ENCODE data around the gene CTNNA3.

CTNNA3 gene

DNA sequence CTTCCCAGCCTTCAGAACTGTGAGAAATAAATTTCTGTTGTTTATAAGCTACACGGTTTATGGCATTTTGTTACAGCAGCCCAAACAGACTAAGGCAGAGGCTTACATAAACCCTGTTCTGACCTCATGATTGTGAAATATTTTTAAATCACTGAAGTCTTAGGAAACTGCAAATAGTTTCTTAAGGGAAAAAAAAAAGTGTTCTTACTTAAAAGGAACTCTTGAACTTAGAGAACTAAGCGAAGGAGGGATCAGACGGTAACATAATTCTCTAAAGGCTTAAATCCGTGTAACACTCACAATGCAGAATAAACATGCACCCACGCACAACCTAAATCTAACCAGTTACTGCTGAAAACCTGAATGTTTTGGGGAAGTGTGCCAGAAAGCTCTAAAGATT, 1519.2 kb downstream of the CTNNA3 start:
- DNase-seq, result no peak

DNA sequence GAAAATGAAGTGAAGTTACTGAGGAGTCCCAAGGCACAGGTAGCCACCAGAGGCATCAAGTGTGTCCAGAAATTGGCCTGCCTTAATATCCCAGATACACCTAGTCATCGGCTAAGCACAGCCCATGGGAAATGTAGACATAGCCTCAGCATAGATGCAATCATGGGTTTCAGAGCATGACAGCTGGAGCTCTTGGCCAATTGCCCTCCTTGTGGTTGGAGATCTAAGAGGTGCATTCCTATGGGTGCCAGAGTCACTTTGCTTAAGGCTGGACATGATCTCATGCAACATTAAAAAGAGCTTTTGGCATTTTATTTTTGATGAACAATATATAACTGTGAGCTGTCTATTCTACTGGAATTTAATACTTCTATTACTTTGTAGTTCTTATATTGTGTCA, 1528.2 kb downstream of the CTNNA3 start:
- no peak for DNase-seq

DNA sequence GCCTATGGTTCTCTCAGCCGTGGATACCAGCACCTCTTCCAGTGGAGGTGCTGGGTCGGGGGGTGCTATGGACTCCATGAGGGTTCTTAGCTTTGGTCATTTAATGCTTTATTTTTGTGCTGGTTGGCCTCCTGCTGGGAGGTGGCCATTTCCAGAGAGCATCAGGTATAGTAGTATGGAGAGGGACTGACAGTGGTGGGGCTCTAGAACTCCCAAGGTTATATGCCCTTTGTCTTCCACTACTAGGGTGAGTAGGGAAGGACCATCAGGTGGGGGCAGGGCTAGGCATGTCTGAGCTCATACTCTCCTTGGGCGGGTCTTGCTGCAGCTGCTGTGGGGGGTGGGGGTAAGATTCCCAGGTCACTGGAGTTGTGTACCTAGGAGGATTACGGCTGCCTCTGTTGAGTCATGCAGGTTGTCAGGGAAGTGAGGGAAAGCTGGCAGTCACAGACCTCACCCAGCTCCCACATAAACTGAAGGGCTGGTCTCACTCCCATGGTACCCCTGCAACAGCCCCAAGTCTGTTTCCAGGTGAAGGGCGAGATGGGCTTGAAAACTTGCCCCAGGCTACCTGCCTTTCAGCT, 1533.3 kb downstream of the CTNNA3 start:
- DNase-seq, result no peak

DNA sequence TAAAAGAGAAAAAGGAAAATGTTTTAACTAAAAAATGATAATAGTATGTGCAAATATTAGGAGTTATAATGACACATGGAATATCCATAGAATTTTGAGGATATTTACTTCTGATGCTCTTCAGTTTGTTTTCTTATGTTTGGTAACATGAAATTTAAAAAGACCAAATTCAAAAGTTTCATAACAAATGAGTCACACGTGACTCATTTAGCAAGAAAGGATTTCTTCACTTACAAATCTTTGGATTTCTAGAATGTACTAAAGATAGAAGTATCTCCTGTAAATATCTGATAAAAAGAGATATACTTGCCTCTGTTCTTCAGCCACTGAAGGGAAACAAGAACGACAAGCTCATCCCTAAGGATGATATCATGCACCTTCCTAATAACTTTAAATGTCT, 1544.6 kb downstream of the CTNNA3 start:
- DNase-seq, result no peak

DNA sequence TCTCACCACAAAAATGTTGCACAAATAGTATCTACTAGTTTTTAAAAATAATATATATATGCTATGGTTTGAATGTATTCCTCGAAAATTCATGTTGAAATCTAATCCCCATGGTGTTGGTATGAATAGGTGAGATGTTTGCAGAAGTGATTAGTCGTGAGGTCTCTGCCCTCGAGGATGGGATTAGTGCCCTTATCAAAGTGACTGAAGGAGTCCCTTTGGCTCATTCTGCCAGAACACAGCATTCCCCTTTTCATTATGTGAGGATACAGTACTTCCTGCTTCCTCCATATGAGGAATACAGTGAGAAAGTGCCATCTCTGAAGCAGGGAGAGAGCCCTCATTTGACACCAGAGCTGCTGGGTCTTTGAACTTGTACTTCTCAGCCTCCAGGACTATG, 1547.7 kb downstream of the CTNNA3 start:
- no peak for DNase-seq

DNA sequence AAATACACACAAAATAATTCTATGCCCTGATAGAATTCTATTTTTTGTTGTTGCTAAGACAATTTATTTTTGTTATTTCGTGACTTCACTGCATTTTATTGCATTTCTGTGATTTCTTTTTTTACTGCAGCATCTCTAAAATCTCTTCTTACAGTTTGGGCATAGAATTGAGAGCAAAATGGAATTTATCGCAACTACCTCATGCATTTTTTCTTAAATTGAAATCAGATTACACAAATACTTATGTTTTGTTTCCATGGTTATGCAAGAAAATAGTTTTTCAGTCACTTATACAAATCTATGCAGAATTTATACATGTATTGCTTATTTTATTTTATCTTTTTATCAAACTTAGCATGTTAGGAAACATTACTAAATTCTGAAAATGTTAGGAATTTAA, 1552.0 kb downstream of the CTNNA3 start:
- DNase-seq, result no peak

DNA sequence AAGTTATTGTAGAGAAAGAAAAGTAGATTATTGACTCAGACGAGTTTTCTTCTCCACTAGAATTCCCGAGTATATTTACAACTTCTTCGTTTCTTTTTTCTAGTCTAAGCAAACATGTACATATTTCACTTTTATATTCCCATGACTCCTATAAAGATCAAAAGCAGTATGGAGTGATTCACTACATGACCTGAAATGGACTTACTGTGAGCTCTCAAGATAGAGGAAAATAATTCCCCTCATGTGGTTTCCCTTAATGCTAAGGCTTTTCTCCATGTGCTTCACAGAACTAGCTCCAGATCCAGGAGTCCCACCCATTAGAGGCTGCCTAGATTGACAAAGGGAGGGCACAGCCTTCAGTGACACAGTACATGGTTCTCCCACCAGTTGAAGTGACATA, 1593.2 kb downstream of the CTNNA3 start:
- DNase-seq, result no peak

DNA sequence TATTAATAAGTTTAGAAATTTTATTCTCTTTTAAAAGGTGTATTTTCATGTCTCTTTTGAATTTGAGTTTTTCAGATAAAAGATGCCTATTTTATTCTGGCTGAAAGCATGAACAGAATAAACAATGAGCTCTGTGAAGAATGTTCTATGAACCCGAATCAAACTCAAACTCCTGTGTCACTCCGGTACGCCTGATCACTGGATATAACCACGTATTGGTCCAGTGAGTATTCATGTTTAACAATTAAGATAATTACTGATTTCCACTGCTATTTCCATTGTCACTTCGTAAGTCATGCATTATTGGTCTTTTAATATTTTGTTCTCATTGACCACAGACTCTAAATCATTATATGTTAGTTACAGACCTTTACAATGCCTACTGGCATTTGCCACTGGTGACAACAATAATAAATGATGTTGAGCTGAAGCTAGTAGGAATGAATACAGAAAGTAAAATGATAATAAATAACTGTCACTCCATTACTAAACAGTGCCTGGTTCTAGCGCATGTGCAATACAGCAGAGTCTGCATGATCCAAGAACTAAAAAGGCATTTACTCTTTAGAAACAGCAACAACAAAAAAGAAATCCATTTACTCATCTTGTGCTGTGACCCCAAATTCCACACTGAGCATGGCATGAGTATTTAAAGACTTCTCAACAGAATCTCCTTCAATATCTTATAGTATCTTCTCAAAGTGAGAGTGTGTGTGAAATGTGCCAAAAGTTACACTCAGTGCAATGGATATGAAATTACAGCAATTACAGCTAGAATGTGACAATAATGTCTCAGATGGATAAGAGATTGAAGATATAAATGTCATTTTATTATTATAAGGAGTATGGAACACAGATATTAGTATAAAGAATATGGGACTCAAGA, 1597.2 kb downstream of the CTNNA3 start:
- DNase-seq, result no peak

DNA sequence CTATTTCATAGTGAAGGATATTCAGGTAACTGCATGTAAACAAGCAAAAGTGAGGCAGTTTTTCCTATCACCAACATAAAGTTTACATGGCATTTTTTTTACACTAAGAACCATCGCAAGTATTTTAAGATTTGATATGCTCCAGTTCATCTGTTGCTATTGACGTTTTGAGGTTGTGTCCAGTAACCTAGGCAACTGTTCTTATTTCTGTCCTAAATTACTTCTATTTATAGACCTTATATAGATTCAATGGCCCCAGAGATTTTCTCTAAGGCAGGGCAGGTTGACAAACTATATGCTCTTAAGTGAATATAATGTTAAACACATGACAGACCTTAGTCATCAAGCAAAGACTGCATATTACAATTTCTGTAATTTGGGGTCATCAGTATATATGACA, 1600.4 kb downstream of the CTNNA3 start:
- DNase-seq, result no peak

DNA sequence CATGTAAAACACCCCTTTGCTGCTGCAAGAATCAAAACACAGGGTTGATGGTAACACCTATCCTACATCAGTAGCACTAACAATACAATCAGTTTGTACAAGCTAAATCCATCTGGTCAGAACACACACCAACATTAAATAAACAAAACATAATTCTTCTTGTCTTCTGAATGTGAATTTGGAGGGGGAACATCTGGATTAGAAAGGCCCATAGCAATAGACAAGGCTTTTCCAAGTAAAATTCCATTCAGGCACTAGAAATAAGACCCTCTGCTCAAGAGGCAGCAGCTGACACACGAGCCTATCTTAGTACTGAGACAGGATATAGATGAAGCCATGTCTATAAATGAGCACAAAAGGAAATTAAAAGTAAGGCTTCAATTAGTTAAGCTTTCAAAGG, 1610.1 kb downstream of the CTNNA3 start:
- DNase-seq, result no peak

DNA sequence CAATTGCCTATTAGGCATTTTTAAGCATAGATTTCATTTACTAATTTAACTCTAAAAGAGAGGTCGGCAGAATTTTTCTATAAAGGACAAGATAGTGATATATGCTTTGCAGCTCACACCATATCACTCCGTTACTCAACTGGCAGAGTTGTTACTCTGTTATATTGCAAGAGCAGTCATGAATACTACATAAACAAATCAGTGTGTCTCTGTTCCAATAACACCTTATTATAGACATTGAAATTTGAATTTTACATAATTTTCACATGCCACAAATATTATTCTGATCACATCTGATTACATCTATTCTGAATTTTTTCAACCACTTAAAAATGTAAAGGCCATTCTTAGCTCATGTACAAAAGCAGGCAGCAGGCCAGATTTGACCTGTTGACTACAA, 1624.1 kb downstream of the CTNNA3 start:
- DNase-seq, result no peak

DNA sequence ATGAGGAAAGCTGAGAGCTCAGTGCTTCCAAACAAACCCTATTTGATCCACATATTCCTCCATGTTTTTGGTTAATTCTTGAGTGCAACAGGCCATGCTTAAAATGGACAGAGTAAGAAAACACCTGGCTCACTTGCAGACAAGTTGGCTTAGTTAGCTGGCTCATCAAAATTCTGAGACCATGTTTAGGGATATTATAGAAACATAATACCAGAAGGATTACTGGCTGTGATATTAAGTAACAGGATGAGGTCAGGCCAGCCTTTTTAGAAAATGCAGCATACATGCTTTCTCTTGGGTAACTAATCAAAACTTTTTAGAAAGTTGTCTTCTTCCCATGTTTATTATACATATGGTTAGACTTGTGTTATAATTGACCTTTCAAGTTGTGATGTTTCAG, 1637.4 kb downstream of the CTNNA3 start:
- no peak for DNase-seq

DNA sequence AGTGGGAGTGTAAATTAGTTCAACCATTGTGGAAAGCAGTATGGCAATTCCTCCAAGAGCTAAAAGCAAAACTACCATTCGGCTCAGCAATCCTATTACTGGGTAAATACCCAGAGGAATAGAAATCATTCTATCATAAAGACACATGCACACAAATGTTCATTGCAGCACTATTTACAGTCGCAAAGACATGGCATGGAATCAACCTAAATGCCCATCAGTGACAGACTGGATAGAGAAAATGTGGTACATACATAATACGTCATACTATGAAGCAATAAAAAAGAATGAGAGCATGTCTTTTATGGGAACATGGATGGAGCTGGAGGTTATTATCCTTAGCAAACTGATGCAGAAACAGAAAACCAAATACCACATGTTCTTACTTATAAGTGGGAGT, 1646.7 kb downstream of the CTNNA3 start:
- DNase-seq, result no peak

DNA sequence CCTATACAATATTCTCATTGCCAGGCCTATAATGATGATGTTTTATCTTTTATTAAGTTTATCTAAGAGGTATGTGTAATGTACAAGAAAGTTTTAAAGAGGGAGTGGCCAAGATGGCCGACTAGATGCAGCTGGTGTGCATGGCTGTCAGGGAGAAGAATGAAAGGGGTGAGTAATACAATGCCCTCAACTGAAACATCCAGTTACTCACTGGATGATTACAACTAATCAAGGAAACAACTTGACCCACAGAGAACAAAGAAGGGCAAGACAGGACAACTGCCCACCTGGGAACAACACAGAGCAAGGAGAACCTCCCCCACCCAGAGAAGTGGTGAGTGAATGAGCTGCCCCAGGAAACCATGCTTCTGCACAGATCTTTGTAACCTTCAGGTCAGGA, 1650.1 kb downstream of the CTNNA3 start:
- no peak for DNase-seq

DNA sequence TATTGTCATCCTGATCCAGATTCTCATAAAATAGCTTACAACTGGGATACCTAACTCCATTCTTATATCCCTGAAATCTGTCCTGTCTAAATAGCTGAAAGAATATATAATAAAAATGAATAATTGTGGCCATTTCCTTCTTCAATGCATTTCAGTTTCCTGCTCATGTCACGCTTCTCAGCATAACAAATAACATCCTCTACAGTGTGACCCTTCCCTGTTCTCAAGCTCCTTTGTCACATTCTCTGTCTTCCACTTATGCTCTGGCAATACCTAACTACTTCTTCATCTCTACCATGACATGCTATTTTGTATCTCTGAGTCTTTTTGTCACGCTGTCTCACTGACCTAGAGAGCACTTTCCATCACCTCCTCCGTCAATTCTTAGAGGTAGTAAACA, 1654.2 kb downstream of the CTNNA3 start:
- DNase-seq, result no peak

DNA sequence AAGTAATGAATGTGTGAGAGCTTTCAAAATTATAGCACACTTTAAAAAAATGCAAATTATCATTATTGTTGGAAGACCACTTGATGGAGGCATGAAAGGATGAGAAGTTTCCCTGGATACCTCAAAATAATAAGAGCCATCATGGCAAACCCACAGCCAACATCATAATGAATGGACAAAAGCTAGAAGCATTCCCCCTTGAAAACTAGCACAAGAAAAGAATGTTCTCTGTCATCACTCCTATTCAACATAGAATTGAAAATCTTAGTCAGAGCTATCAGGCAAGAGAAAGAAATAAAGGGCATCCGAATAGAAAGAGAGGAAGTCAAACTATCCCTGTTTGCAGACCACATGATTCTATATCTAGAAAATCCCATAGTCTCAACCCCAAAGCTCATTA, 1657.4 kb downstream of the CTNNA3 start:
- DNase-seq, result no peak

DNA sequence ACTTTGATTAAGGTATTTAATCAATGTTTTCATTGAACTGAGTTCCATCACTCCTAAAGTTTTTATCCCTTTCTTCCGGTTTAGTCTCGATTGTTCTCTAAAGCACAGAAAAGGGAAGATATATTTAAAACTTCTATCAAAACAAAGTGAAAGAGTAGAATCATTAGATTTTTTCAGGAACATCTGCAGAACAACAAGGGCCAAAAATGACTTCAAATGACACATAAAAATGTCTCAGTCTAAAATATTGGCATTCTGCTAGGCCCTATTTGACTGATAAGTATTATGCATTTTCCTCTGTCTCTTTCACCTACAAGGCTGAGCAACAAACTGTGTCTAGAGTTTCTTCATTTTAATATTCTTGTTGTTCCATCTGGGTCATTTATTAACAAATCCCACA, 1669.7 kb downstream of the CTNNA3 start:
- DNase-seq, result no peak

DNA sequence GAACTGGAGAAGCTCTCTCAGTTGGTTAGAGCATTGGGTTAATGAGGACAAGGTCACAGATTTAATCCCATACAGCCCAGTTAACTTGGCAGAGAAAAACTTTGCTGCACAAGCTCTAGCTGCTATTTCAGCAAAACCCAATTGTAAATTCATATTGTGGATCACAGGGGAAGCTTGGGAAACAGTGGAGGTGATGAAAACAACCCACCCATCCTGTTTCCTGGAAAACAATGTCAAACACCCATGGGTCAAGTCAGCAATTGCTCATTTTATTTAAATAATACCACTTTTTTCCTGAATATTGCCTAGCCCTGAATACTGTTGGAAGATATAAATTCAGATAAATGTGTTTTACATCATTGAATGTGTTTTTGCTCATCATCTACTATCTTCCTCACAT, 1670.8 kb downstream of the CTNNA3 start:
- no peak for DNase-seq

DNA sequence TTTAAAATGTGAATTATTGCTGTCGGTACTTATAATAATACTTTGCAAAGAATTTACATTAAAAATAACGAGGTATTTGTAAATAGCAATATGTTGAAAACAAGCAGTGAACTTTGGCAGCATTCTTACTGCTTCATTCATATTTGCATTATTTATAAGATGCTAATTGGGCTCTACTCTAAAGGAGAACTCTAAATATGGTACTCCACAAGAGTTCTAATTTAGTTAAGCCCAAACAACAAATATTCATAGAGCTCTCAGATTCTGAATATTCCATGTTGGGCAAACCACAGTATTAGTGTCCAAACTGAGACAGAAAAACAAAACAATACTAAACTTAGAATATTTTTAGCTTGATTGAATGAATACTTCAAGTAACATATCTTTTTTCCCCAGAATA, 1674.6 kb downstream of the CTNNA3 start:
- DNase-seq, result no peak

DNA sequence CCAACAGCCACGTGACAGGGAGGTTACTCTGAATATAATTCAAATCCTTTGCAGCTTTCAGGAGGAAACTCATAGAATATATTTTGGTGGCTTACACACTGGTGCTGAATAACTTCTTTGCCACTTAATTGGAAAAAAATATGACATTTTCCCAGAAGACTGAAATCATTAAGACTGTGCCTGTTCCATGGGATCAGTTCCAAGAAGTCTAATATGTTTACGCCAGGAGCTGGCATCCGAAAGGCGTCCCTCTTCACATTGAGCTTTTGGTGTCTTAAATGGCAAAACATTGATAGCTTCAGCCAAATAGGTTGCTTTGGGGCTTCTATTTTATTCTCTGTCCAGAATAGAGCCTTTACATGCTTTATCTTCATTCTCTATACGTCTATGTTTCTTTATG, 1687.8 kb downstream of the CTNNA3 start:
- no peak for DNase-seq

DNA sequence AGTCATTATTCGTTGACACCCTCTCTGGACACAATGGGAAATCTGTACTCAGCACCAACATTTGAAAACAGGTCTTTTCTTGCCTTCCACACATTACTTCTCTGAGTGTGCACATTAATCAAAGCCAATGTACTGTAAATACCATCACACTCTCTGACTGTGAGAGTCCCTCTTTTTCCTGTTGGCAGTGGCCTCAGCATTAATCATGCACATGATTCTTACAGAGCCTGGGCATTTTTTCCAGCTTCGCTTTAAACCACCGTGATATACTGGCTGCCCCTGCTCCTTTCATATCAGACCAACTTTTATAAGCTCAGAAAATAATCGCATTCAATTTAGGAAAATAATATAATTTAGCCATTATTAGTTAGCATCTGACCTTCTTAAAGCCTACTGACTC, 1689.6 kb downstream of the CTNNA3 start:
- no peak for DNase-seq

DNA sequence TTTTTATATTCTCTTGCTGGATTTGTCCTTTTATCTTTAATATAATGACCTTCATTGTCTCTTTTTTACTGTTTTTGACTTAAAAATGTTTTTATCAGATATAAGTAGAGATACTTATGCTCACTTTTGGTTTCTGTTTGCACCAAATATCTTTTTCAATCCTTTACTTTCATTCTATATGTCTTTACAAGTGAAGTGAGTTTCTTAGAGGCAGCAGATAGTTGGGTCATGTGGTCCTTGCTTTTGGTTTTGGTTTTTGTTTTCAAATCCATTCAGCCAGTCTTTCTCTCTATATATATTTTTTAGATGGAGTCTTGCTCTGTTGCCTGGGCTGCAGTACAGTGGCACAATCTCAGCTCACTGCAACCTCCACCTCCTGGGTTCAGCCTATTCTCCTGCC, 1702.5 kb downstream of the CTNNA3 start:
- no peak for DNase-seq

DNA sequence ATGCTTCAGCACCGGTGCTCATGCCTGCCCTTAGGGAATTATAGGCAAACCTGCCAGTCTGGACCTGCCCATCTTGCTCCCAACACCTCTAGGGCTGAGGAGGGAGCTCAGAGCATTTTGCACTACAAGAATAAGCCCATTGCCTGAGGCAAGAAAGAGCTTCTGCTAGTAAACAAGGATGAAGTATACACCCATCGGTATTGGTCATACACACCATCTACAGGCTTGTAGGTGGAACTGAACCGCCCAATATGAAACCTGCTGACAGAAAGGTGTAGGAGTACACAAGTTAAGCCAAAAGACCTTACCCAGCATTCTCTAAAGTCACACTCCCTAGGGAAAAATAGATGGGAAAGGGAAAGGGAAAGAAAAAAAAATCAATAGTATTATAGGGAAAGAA, 1727.1 kb downstream of the CTNNA3 start:
- DNase-seq, result no peak

DNA sequence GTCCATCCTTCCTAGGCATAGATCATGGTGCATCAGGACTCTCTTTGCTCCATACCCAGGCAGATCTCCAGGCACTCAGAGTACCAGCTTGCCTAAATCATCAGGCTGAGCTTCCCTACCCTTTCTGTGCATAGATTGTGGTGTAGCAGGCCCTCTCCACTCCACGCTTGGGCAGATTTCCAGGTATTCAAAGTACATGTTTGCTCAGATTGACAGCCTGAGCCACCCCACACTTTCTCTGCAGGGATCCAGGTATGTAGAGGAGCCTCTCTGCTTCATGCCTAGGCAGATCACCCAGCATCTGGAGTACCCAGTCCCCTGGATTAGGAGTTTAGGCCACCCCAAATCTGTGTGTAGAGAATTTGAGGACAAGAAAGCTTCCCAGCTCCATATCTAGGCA, 1727.6 kb downstream of the CTNNA3 start:
- no peak for DNase-seq

DNA sequence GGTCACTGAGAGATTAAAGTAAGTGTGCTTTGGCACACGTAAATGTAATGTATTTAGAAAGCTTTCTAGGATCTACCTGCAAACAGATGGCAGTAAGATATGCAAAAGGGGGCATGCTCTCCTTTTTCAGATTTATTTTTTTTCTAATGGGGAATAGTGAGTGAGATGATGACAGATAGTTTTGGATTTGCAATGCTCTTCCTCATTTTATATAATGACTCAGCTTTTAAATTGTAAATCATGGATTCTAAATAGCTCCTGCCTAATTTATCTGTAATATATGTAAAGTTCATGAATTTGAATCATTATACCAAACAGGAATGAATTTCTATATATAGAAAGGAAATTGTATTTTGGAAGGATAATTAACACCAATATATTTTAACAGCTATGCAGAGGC, 1731.8 kb downstream of the CTNNA3 start:
- DNase-seq, result no peak

Measured in activated T-cell treated with anti-CD3 and anti-CD28 coated beads, Interleukin-2, amount 50 U/mL, for 1 hour (primary cell).